Astrocyte (in vitro differentiated cells and primary cell): ENCODE data around the gene CKS1B. TPM values are rescaled to one million over a fixed set of nuclear protein-coding genes. Genes with fewer than 3 reads are reported as not detected.

ENCODE experiments used
- DNase-seq: peaks from one replicate; pipeline ENCODE4 v3.0.0-alpha.2; 2010; ENCODE audit warnings: low read depth
- FAIRE-seq: peaks from 2 replicates; lab custom pipeline; 2011; peaks lifted over from hg19 to GRCh38; lab: Jason Lieb, UNC
- H2AFZ ChIP-seq: 2 replicates; pipeline ENCODE4 v1.6.0; 2012; ENCODE audit warnings: low read depth, low read length, inconsistent platforms
- H3K27ac ChIP-seq: 2 replicates; pipeline ENCODE4 v1.5.1; 2011; ENCODE audit warnings: low read depth, low read length, inconsistent platforms
- H3K27me3 ChIP-seq: 2 replicates; pipeline ENCODE4 v1.6.0; 2011; ENCODE audit warnings: low read length, inconsistent platforms; ENCODE audit not compliant: insufficient read depth
- H3K36me3 ChIP-seq: 2 replicates; pipeline ENCODE4 v1.5.1; 2011; ENCODE audit warnings: low read length, inconsistent platforms; ENCODE audit not compliant: insufficient read depth
- H3K4me1 ChIP-seq: 2 replicates; pipeline ENCODE4 v1.5.1; 2011; ENCODE audit warnings: low read length, inconsistent platforms; ENCODE audit not compliant: insufficient read depth
- H3K4me2 ChIP-seq: 2 replicates; pipeline ENCODE4 v1.6.0; 2012; ENCODE audit warnings: low read length, inconsistent platforms
- H3K4me3 ChIP-seq: 2 replicates; pipeline ENCODE4 v1.5.1; 2011; ENCODE audit warnings: low read depth, mild to moderate bottlenecking, low read length, inconsistent platforms; ENCODE audit not compliant: insufficient read depth
- H3K79me2 ChIP-seq: 2 replicates; pipeline ENCODE4 v1.6.0; 2012; ENCODE audit warnings: mild to moderate bottlenecking, low read length, inconsistent platforms; ENCODE audit not compliant: insufficient read depth
- H3K9ac ChIP-seq: 2 replicates; pipeline ENCODE4 v1.6.0; 2012; ENCODE audit warnings: mild to moderate bottlenecking, low read length, inconsistent platforms
- H3K9me3 ChIP-seq: 2 replicates; pipeline ENCODE4 v1.5.1; 2012; ENCODE audit warnings: low read depth, mild to moderate bottlenecking, low read length, inconsistent platforms; ENCODE audit not compliant: insufficient read depth
- H4K20me1 ChIP-seq: 2 replicates; pipeline ENCODE4 v1.6.0; 2012; ENCODE audit warnings: low read length, inconsistent platforms; ENCODE audit not compliant: insufficient read depth
- H3K27ac Mint-ChIP-seq: one replicate; pipeline ENCODE4 v1.8.0; 2021; ENCODE audit warnings: mild to moderate bottlenecking, mixed read lengths; ENCODE audit not compliant: unreplicated experiment
- H3K27me3 Mint-ChIP-seq: one replicate; pipeline ENCODE4 v1.8.0; 2021; ENCODE audit warnings: low read depth, mixed read lengths; ENCODE audit not compliant: unreplicated experiment
- H3K36me3 Mint-ChIP-seq: one replicate; pipeline ENCODE4 v1.8.0; 2021; ENCODE audit warnings: low read depth, mixed read lengths; ENCODE audit not compliant: unreplicated experiment
- H3K4me1 Mint-ChIP-seq: one replicate; pipeline ENCODE4 v1.8.0; 2021; ENCODE audit warnings: low read depth, mixed read lengths; ENCODE audit not compliant: unreplicated experiment
- H3K4me3 Mint-ChIP-seq: one replicate; pipeline ENCODE4 v1.8.0; 2021; ENCODE audit warnings: mild to moderate bottlenecking, moderate library complexity, mixed read lengths; ENCODE audit not compliant: unreplicated experiment
- H3K9me3 Mint-ChIP-seq: one replicate; pipeline ENCODE4 v1.8.0; 2021; ENCODE audit warnings: mild to moderate bottlenecking, mixed read lengths; ENCODE audit not compliant: unreplicated experiment
- CTCF ChIP-seq: IDR thresholded peaks from 2 replicates; pipeline ENCODE4 v1.5.1; 2011; ENCODE audit warnings: low read depth, mild to moderate bottlenecking, inconsistent platforms, low read length, moderate library complexity; ENCODE audit not compliant: insufficient read depth
- EZH2 ChIP-seq: IDR thresholded peaks from 2 replicates; pipeline ENCODE4 v1.6.1; 2012; ENCODE audit warnings: mild to moderate bottlenecking, low read length, inconsistent platforms; ENCODE audit not compliant: insufficient read depth
- total RNA-seq: library from RNA; stranded (reverse); gene quantifications from 2 replicates; pipeline ENCODE4 v1.2.1, GENCODE V29; 2021

Gene CKS1B
- total RNA-seq, 1 donor from 2014 or later, result 37.9 TPM

GRCh38 chr1:154955718-154956543 lies 18.6 kb upstream of the CKS1B start, which contains the start of gene PBXIP1:
Gene PBXIP1, minus strand, starts transcription at chr1:154956099. Its CDS starts 2,378 bp downstream, at chr1:154953721.
- Mint-ChIP-seq H3K9me3 (no peaks in the 10 kb centered on the region), H3K4me1 (peaks cover 35% of the 10 kb centered on the region), H3K4me3 (peak within 1 kb of the TSS; percentile 95), H3K36me3 (peaks cover 12% of the 10 kb centered on the region), H3K27me3 (no peaks in the 10 kb centered on the region), H3K27ac (peak within 1 kb of the TSS; percentile 98)
- Histone ChIP-seq H3K4me1 (peaks cover 31% of the 10 kb centered on the region), H3K9me3 (no peaks in the 10 kb centered on the region), H3K79me2 (peaks cover 36% of the 10 kb centered on the region), H3K4me3 (peak within 1 kb of the TSS; percentile 73), H2AFZ (peak within 1 kb of the TSS; percentile 85), H3K36me3 (peaks cover 1% of the 10 kb centered on the region), H3K4me2 (peak within 1 kb of the TSS; percentile 96), H3K27ac (peak within 1 kb of the TSS; percentile 85), H4K20me1 (peaks cover 32% of the 10 kb centered on the region), H3K9ac (peak within 1 kb of the TSS; percentile 86), H3K27me3 (no peaks in the 10 kb centered on the region)
- FAIRE-seq, result peak; percentile 67
- DNase-seq, result peak; percentile 78
- no peak for TF ChIP-seq EZH2
- peak; percentile 35 for TF ChIP-seq CTCF

- H3K27me3 ChIP-seq, result no peaks in the 10 kb centered on the region
- no peaks in the 10 kb centered on the region for H3K9me3 ChIP-seq
- peak overlapping the region; percentile 95 for H3K4me3 Mint-ChIP-seq
- H3K27ac ChIP-seq, result peak overlapping the region; percentile 85
- H3K9ac ChIP-seq, result peak overlapping the region; percentile 86
- peaks cover 28% of the 10 kb centered on the region for H4K20me1 ChIP-seq
- peak overlapping the region; percentile 85 for H2AFZ ChIP-seq
- no peak for DNase-seq
- no peak for TF ChIP-seq EZH2
- no peak for TF ChIP-seq CTCF
- FAIRE-seq, result no peak
- peaks cover 12% of the 10 kb centered on the region for H3K36me3 Mint-ChIP-seq
- H3K27ac Mint-ChIP-seq, result peak overlapping the region; percentile 98
- H3K9me3 Mint-ChIP-seq, result no peaks in the 10 kb centered on the region
- H3K4me3 ChIP-seq, result peak overlapping the region; percentile 73
- peaks cover 35% of the 10 kb centered on the region for H3K4me1 Mint-ChIP-seq
- H3K79me2 ChIP-seq, result peaks cover 40% of the 10 kb centered on the region
- no peaks in the 10 kb centered on the region for H3K36me3 ChIP-seq
- no peaks in the 10 kb centered on the region for H3K27me3 Mint-ChIP-seq
- H3K4me1 ChIP-seq, result peaks cover 33% of the 10 kb centered on the region
- H3K4me2 ChIP-seq, result peak overlapping the region; percentile 96
These were observed 17.9 kb upstream of the CKS1B start for GRCh38 chr1:154956544-154956941.
